ENCODE results near the gene KIAA1549. TPM values are rescaled to one million over a fixed set of nuclear protein-coding genes. Genes with fewer than 3 reads are reported as not detected.

KIAA1549 gene
- total RNA-seq, 1 experiment from 2014 or later: 18.7 TPM

GRCh38 chr7:138802706-138803105, 178.5 kb downstream of the KIAA1549 start (continued):
- TF ChIP-seq GRHL2 (CRISPR knock-in tag; IDR thresholded peaks at IDR 0.05; ENCODE audit: insufficient replicate concordance, severe bottlenecking): no peak
- TF ChIP-seq IRF1 (CRISPR knock-in tag; IDR thresholded peaks at IDR 0.05): no peak
- TF ChIP-seq ZNF425 (CRISPR knock-in tag; conservative IDR thresholded peaks at IDR 0.05): no peak
- TF ChIP-seq SMAD4 (CRISPR knock-in tag; IDR thresholded peaks at IDR 0.05): no peak
- TF ChIP-seq ZSCAN18 (CRISPR knock-in tag; IDR thresholded peaks at IDR 0.05): no peak

- Mint-ChIP-seq H3K27me3 (ENCODE audit: low read depth) (no peaks in the 10 kb centered on the region), H3K4me1 (peaks cover 25% of the 10 kb centered on the region)
- ATAC-seq: no peak
- TF ChIP-seq NR3C1 (CRISPR knock-in tag; conservative IDR thresholded peaks at IDR 0.05; ENCODE audit: low read depth) (no peak), MXD4 (CRISPR knock-in tag; IDR thresholded peaks at IDR 0.05; ENCODE audit: borderline replicate concordance) (no peak), ZNF281 (CRISPR knock-in tag; IDR thresholded peaks at IDR 0.05) (no peak), CDX4 (CRISPR knock-in tag; IDR thresholded peaks at IDR 0.05; ENCODE audit: borderline replicate concordance) (no peak), SOX15 (CRISPR knock-in tag; IDR thresholded peaks at IDR 0.05) (no peak), TEAD4 (CRISPR knock-in tag; IDR thresholded peaks at IDR 0.05) (no peak), IRF2 (CRISPR knock-in tag; IDR thresholded peaks at IDR 0.05; ENCODE audit: borderline replicate concordance, low read depth) (no peak), HMGXB4 (CRISPR knock-in tag; IDR thresholded peaks at IDR 0.05) (no peak), CREB1 (CRISPR knock-in tag; IDR thresholded peaks at IDR 0.05) (no peak), ZMAT4 (CRISPR knock-in tag; IDR thresholded peaks at IDR 0.05) (no peak), ZNF138 (CRISPR knock-in tag; conservative IDR thresholded peaks at IDR 0.05) (no peak), PREB (CRISPR knock-in tag; IDR thresholded peaks at IDR 0.05; ENCODE audit: borderline replicate concordance) (no peak), EMX1 (CRISPR knock-in tag; IDR thresholded peaks at IDR 0.05) (no peak), ZNF232 (CRISPR knock-in tag; IDR thresholded peaks at IDR 0.05) (no peak), ZNF512 (CRISPR knock-in tag; IDR thresholded peaks at IDR 0.05; ENCODE audit: borderline replicate concordance) (no peak), GRHL2 (CRISPR knock-in tag; IDR thresholded peaks at IDR 0.05; ENCODE audit: insufficient replicate concordance, severe bottlenecking) (no peak), ATF3 (CRISPR knock-in tag; conservative IDR thresholded peaks at IDR 0.05) (no peak)
Measured at GRCh38 chr7:138801256-138801655, 179.9 kb downstream of the KIAA1549 start.

More at GRCh38 chr7:138801256-138801655, 179.9 kb downstream of the KIAA1549 start:
- Mint-ChIP-seq H3K36me3 (no peaks in the 10 kb centered on the region), H3K27ac (no peak overlapping the region), H3K4me3 (no peak overlapping the region), H3K9me3 (no peaks in the 10 kb centered on the region)
- CTCF ChIA-PET: no interaction called here
- no peak for DNase-seq (ENCODE audit: low spot score)
- POLR2A ChIA-PET: interaction anchor here (0.6 kb wide), 1 partner anchor 41 kb away, joined by 5 read pairs; no protein-coding TSS in a partner anchor

Measured in WTC11 (cell line).